GM21619 (cell line): ENCODE data around the gene CHST6.
"Not testable (repeated sequence)": the region's sequence is repeated elsewhere in the genome, so short reads cannot be mapped to it uniquely, and the experiment has no call there.

Source experiments
- ATAC-seq: cut with Tn5 transposase; IDR thresholded peaks from one replicate; pipeline ENCODE4 v1.9.1; 2021; ENCODE audit not compliant: unreplicated experiment

CHST6 gene

GRCh38 chr16:75477680-75478473 lies 17.4 kb downstream of the CHST6 start:
- ATAC-seq, result no peak

- no peak for ATAC-seq
Observed at GRCh38 chr16:75476817-75477216, 18.4 kb downstream of the CHST6 start.

- ATAC-seq, result no peak
Observed at GRCh38 chr16:75475420-75475847, 19.8 kb downstream of the CHST6 start.

GRCh38 chr16:75472908-75473877 lies 22.0 kb downstream of the CHST6 start:
- ATAC-seq, result no peak

GRCh38 chr16:75471723-75472633 lies 23.3 kb downstream of the CHST6 start:
- peak; percentile 83 for ATAC-seq

GRCh38 chr16:75466760-75467159 lies 28.5 kb downstream of the CHST6 start:
- no peak for ATAC-seq

GRCh38 chr16:75464122-75464918 lies 30.9 kb downstream of the CHST6 start, which contains the start of gene TMEM170A:
Gene TMEM170A (minus strand): TSS chr16:75464689. CDS start chr16:75464600, 89 bp downstream.
- peak; percentile 92 for ATAC-seq

GRCh38 chr16:75463389-75464121 lies 31.7 kb downstream of the CHST6 start:
- ATAC-seq, result peak; percentile 12

- ATAC-seq, result peak; percentile 14
Observed at GRCh38 chr16:75462806-75463205, 32.4 kb downstream of the CHST6 start.

GRCh38 chr16:75461575-75461974 lies 33.7 kb downstream of the CHST6 start:
- ATAC-seq, result no peak

- no peak for ATAC-seq
Observed at GRCh38 chr16:75460446-75460845, 34.8 kb downstream of the CHST6 start.

GRCh38 chr16:75459691-75460090 lies 35.5 kb downstream of the CHST6 start:
- ATAC-seq, result no peak

- no peak for ATAC-seq
Observed at GRCh38 chr16:75458439-75458838, 36.8 kb downstream of the CHST6 start.

- no peak for ATAC-seq
Observed at GRCh38 chr16:75458029-75458428, 37.2 kb downstream of the CHST6 start.

- ATAC-seq, result no peak
Observed at GRCh38 chr16:75457485-75458021, 37.7 kb downstream of the CHST6 start.

- ATAC-seq, result no peak
Observed at GRCh38 chr16:75456971-75457370, 38.3 kb downstream of the CHST6 start.

- not testable (repeated sequence) for ATAC-seq
Observed at GRCh38 chr16:75456486-75456885, 38.8 kb downstream of the CHST6 start.

GRCh38 chr16:75455677-75456076 lies 39.6 kb downstream of the CHST6 start:
- ATAC-seq, result no peak
